ENCODE measurements around the gene MIER1.
"Not testable (repeated sequence)": the region's sequence is repeated elsewhere in the genome, so short reads cannot be mapped to it uniquely, and the experiment has no call there.

MIER1 gene

DNA sequence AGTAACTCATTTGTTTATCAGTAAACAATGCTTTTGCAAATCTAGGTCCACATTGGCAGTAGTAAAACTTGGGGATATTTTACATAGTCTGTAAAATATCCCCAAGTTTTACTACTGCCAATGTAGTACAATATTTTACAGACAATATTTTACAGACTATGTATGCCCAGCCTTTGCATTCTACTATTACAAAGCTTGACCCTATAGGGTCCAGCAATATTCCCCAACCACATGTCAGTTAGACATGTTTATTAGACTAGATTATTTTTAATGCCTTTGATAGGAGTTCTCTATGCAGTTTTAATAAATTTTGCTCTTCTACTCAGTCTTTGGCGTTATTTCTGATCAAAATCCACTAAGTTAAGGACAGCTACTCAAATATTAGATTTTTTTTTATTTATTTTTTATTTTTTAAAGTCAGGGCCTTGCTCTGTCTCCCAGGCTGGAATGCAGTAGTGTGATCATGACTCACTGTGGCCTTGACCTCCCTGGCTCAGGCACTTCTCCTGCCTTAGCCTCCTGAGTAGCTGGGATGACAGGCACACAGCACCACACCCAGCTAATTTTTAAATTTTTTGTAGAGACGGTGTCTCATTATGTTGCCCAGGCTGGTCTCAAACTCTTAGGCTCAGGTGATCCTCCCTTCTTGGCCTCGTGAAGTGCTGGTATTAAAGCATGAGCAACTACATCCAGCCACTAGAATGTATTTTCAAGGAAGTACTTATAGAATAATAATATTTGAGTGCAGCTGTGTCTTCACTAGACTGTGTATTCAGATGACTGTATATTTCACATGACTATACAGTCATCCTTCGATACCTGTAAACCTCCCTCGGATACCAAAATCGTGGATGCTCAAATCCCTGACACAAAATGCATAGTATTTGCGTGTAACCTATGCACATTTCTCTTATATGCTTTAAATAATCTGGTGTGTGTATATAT is 19.8 kb downstream of the MIER1 start:
- in situ Hi-C loops (cut with MboI; ENCODE audit: low sequenced_read_pairs, unreplicated experiment), result loop anchor here (25.0 kb wide), 1 partner anchor 607 kb away; no protein-coding TSS in a partner anchor
- TF ChIP-seq CTCF (IDR thresholded peaks at IDR 0.05; ENCODE audit: borderline replicate concordance, control extremely low read depth, extremely low read depth, insufficient read depth, missing control alignments), result no peak
- DNase-seq (ENCODE audit: low spot score), result no peak

- no peak for DNase-seq (ENCODE audit: low spot score)
- TF ChIP-seq CTCF (IDR thresholded peaks at IDR 0.05; ENCODE audit: borderline replicate concordance, control extremely low read depth, extremely low read depth, insufficient read depth, missing control alignments), result no peak
- in situ Hi-C loops (cut with MboI; ENCODE audit: low sequenced_read_pairs, unreplicated experiment), result loop anchor here (25.0 kb wide), 1 partner anchor 608 kb away; no protein-coding TSS in a partner anchor
Observed at GRCh38 chr1:66945316-66945715, 20.5 kb downstream of the MIER1 start.

DNA sequence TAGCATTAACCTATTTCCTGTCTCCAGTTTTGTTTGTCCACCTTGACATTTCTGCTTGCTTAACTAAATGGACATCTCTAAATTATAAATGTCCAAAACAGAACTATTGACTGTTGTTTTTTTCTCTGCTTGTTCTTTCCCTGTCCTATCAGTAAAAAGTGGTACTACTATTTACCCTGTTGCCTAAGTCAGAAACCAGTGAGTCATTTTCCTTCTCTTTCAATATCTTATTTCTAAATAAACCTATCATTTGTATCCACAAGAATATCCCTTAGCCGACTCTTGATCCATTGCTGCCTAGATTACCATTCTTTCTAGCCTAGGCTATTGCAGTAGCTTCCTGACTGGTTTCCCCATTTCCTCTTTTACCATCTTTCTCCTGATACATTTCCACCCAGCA is 22.5 kb downstream of the MIER1 start:
- DNase-seq (ENCODE audit: low spot score), result no peak
- no peak for TF ChIP-seq CTCF (IDR thresholded peaks at IDR 0.05; ENCODE audit: borderline replicate concordance, control extremely low read depth, extremely low read depth, insufficient read depth, missing control alignments)
- in situ Hi-C loops (cut with MboI; ENCODE audit: low sequenced_read_pairs, unreplicated experiment), result loop anchor here (25.0 kb wide), 1 partner anchor 610 kb away; no protein-coding TSS in a partner anchor

DNA sequence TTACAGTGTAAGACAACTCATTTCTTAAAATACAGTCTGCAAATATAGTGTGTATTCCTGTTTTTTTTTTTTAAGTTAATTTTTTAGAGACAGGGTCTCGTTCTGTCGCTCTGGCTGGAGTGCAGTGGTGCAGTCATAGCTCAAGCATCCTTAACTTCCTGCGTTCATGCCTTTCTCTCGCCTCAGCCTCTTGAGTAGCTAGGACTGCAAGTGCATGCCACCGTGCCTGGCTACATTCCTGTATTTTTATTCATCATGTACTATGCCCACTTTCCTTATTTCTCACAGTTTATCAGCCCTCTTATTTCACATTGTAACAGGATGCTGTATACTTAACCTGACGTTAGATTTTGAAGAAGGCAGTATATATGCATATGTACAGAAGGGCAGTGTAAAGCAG is 26.7 kb downstream of the MIER1 start:
- no peak for DNase-seq (ENCODE audit: low spot score)
- TF ChIP-seq CTCF (IDR thresholded peaks at IDR 0.05; ENCODE audit: borderline replicate concordance, control extremely low read depth, extremely low read depth, insufficient read depth, missing control alignments), result no peak
- in situ Hi-C loops (cut with MboI; ENCODE audit: low sequenced_read_pairs, unreplicated experiment), result no loop called here

GRCh38 chr1:66954208-66954607 is 29.4 kb downstream of the MIER1 start:
- in situ Hi-C loops (cut with MboI; ENCODE audit: low sequenced_read_pairs, unreplicated experiment), result no loop called here
- TF ChIP-seq CTCF (IDR thresholded peaks at IDR 0.05; ENCODE audit: borderline replicate concordance, control extremely low read depth, extremely low read depth, insufficient read depth, missing control alignments), result no peak

DNA sequence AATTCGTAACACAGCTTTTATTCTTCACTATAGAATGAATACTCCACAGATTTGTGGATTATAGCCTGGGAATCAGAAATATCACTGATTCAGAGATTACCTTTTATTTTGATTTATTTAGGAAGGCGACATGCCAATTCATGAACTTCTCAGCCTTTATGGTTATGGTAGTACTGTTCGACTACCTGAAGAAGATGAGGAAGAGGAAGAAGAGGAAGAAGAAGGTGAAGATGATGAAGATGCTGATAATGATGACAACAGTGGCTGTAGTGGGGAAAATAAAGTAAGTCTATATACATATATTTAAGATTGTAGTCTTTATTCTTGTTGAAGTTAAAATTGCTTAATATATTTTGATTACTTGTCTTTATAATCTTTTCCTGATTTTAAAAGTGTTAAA is 33.1 kb downstream of the MIER1 start:
- in situ Hi-C loops (cut with MboI; ENCODE audit: low sequenced_read_pairs, unreplicated experiment), result no loop called here
- TF ChIP-seq CTCF (IDR thresholded peaks at IDR 0.05; ENCODE audit: borderline replicate concordance, control extremely low read depth, extremely low read depth, insufficient read depth, missing control alignments), result no peak
- no peak for DNase-seq (ENCODE audit: low spot score)

More at GRCh38 chr1:66954208-66954607, 29.4 kb downstream of the MIER1 start:
- peak; percentile 16 for DNase-seq (ENCODE audit: low spot score)

DNA sequence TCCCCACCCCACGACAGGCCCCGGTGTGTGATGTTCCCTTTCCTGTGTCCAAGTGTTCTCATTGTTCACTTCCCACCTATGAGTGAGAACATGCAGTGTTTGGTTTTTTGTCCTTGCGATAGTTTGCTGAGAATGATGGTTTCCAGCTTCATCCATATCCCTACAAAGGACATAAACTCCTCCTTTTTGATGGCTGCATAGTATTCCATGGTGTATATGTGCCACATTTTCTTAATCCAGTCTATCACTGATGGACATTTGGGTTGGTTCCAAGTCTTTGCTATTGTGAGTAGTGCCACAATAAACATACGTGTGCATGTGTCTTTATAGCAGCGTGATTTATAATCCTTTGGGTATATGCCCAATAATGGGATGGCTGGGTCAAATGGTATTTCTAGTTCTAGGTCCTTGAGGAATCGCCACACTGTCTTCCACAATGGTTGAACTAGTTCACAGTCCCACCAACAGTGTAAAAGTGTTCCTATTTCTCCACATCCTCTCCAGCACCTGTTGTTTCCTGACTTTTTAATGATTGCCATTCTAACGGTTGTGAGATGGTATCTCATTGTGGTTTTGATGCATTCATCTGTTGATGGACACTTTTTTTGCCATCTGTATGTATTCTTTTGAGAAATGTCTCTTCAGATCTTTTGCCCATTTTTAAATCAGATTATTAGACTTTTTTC is 41.5 kb downstream of the MIER1 start:
- in situ Hi-C loops (cut with MboI; ENCODE audit: low sequenced_read_pairs, unreplicated experiment), result not testable (repeated sequence)

More for the DNA sequence above, 41.5 kb downstream of the MIER1 start:
- not testable (repeated sequence) for DNase-seq (ENCODE audit: low spot score)

All from GM13976 (cell line).